OCI-LY1 (cell line): ENCODE data around the gene PTPRD.

Source experiments
- CTCF ChIP-seq: fragments of 200-600 bp; sonication (generic), shearing (Covaris generic); IDR thresholded peaks from 2 replicates; pipeline ENCODE4 v1.5.1; 2017; ENCODE audit warnings: mild to moderate bottlenecking, antibody characterized with exemption, low read length, moderate library complexity, mixed read lengths
- EZH2 ChIP-seq: fragments of 200-600 bp; sonication (generic), shearing (Covaris generic); IDR thresholded peaks from 2 replicates; pipeline ENCODE4 v1.8.0; 2017; ENCODE audit warnings: borderline replicate concordance, mixed run types, mild to moderate bottlenecking, antibody characterized with exemption, low read length, moderate library complexity, mixed read lengths

GRCh38 chr9:8270235-8270634, 2342.6 kb downstream of the PTPRD start:
- TF ChIP-seq CTCF (no peak), EZH2 (no peak)
